Activated CD8-positive, alpha-beta memory T cell treated with anti-CD3 and anti-CD28 coated beads, Interleukin-2, amount 50 U/mL, for 48 hours (primary cell): Measurements from ENCODE around the gene TTC23.

ENCODE experiments used
- DNase-seq: peaks from one replicate; pipeline ENCODE4 v3.0.0-alpha.2; 2020

Gene TTC23

DNA sequence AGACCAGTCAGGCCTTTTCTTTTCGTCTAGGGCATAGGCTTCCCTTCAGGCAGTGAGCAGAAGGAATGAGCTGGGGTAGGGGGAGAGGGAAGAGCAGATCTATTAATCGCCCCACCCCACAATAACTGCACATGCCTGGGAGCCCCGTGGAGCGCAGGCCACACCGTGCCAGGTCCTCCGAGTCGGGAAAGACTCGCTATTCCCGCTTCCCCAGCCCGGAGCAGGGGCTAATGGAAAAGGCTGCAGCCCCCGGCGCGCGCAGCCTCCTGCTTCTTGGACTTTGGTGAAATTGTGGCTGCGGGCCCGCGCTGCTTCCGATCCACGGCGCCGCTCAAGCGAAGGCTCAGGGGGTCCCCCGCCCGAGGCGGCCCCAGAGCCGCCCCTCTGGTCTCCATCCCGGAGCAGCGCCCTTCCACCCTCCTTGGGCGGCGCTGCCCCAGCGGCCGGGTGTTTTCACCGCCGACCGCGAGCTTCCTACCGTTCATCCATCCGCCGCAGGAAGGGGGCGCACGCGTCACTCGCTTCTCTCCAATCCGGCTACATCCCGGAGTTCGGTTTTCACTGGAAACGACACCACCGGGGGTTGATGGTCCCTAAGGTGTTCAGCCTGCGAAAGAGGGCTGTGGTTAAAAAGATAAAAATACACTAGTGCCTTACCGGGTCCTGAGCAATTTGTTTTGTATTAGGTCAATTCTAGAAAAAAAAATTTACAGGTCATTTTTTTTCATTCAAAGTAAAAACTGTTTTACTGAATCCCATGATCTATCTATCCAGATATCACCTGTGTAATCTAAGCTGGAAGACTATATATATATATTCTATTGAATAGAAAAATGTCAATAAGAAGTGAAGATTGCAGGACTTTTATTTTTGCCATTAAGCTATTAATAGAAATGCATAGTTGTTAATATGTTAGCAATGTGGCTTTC, 148.9 kb downstream of the TTC23 start:
- DNase-seq = peak; percentile 76

DNA sequence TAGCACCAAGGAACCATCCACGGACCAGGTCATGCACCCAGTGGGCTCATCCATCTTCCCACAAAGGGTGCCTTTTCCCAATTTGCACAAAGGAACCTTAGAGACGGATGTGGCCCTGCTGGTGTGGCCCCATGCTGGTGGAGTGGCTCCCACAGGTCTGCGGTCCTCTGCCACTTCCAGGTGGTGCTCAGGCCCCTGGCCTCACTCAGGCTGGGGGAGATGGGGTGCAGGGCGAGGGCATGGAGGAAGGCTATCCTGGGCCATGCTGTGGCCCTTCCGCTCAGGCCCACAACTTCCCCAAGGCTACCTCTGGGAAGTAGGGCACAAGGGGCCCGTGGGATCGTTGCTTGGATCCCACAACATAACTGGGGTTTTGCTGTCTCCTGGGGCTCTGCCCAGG, 149.7 kb downstream of the TTC23 start:
- no peak for DNase-seq

- no peak for DNase-seq
These were observed 150.4 kb downstream of the TTC23 start for GRCh38 chr15:99098991-99099390.

- DNase-seq = no peak
These were observed 151.0 kb downstream of the TTC23 start for GRCh38 chr15:99098426-99098825.

GRCh38 chr15:99097441-99098410, 151.7 kb downstream of the TTC23 start:
- DNase-seq = no peak

- no peak for DNase-seq
These were observed 152.4 kb downstream of the TTC23 start for GRCh38 chr15:99096894-99097426.

- no peak for DNase-seq
These were observed 153.0 kb downstream of the TTC23 start for GRCh38 chr15:99096173-99096893.

DNA sequence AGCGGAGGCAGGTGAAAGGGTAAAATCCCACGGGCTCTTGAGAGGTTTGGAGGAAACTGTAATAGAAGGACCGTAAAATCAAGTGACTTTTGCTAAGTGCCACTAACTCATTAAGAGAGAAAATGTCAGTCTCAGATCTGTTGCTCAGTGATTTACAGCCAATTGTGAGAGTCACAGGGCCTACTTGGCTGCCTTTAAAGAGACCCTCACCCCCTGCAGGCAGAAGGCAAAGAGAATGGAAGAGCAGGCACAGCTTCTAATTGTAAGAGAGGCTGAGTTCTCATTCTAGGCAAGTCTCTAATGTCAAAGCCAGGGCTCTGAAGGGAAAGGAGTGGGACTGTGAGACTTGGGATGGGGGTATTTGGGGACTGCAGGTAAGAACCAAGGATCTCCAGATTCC, 153.8 kb downstream of the TTC23 start:
- DNase-seq = no peak

GRCh38 chr15:99092554-99093172, 156.7 kb downstream of the TTC23 start:
- DNase-seq = no peak

GRCh38 chr15:99090938-99091337, 158.4 kb downstream of the TTC23 start:
- no peak for DNase-seq

DNA sequence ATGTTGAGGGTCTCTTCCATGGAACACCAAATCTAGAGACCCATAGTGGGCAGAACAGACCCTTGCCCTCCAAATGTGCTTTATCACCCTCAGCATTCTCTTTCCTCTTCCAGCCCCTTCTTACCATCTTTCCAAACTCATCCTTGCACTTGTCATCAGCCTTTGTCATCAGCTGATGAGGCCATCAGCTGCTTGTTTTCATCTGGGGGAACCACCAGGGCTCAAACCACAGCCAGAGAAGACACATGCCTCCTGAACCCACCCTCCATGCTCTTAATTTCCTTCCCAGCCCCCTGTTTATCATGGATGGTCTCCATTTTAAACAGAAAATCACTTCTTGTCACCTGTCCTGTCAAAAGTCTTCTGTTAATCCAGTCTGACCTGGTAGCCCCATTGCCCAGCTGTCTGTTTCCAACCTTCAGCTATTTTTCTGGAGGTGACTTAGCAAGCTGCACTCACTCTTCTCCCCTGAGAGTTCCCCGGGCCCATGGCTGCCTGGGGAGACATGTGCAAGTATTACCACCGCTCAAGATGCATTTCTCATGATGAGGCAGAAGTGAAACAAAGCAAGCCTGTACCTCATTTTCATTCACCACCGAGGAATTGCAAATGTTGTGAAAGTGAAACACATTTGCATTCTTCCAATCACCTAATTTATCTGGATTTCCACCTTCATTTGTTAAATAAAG, 159.2 kb downstream of the TTC23 start:
- DNase-seq = no peak

DNA sequence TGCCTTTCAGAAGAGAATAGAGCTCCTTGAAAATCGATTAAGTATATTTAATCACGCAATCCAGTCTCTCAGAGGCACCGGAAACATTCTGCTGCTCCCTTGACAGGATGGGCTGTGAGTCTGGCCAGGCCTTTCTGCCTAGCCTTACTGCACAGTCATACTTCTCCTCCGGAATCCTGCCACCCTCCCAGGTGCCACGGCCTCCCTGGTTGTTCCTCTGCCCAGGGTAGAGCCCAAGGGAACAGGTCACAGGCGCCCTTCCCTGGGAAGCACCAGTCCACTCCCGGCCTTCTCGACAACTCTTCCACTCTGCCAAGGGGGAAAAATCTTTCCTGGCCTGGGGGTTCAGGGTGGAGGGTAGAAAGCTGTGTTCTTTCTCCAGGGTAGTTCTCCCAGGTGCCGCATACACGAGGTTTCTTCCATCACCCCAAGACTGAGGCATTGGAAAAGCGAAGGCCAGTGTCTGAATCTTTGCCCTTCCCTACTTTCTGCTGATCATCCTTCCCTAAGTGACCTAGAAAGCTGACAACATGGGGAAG, 161.9 kb downstream of the TTC23 start:
- DNase-seq = no peak

DNA sequence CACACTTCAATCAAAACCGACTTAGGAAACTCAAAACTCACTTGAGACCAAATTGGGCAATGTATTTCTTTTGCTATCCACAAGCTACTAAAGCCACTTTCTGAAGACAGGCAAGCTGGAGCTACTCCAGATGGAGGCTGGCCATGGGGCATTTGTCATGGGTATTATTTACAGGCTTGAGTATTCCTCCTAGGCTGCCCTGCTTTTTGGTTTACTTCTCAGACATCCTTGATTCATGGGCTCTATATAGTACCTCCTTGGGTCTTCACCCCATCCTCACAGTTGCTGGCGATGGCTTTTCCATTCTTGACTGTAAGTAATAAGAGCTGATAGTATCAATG, 163.1 kb downstream of the TTC23 start:
- no peak for DNase-seq
